ENCODE results near the gene DRAP1.

DNA sequence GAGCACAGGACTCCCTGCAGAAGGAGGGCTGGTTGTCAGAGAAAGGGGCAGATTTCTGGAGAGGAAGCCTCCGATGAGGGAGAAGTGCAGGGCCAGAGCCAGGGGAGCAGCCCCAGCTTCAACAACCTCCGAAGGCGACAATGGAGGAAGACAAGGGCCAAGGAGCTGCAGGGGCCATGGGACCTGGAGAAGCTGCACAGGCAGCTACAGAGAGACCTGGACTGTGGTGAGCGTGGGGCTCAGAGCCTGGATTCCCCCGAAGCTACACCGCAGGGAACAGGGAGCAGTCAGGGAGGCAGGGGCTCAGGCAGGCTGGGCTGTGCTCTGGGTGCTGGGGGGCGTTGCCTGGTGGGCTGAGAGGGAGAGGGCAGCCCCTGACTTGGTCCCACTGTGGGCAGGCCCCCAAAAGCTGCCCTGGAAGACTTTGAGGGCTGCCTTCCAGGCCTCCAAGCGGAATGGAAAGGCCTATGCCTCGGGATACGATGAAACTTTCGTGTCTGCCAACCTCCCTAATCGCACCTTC, 28.4 kb downstream of the DRAP1 start:
- TF ChIP-seq ZBTB7A (IDR thresholded peaks at IDR 0.05; ENCODE audit: low read depth) (no peak), CREB1 (IDR thresholded peaks at IDR 0.05; ENCODE audit: low read depth) (no peak), YY1 (IDR thresholded peaks at IDR 0.05; ENCODE audit: low read depth) (no peak), NFIC (IDR thresholded peaks at IDR 0.05) (no peak), FOXM1 (IDR thresholded peaks at IDR 0.05; ENCODE audit: borderline replicate concordance, low read depth) (no peak), EP300 (IDR thresholded peaks at IDR 0.05; ENCODE audit: borderline replicate concordance) (no peak), TAF1 (IDR thresholded peaks at IDR 0.05; ENCODE audit: low read depth) (no peak), CEBPB (IDR thresholded peaks at IDR 0.05) (no peak), EGR1 (IDR thresholded peaks at IDR 0.05) (no peak), RAD21 (IDR thresholded peaks at IDR 0.05; ENCODE audit: low read depth) (no peak), TCF12 (IDR thresholded peaks at IDR 0.05; ENCODE audit: low read depth) (no peak)
- TF ChIP-seq, protein P1, sequence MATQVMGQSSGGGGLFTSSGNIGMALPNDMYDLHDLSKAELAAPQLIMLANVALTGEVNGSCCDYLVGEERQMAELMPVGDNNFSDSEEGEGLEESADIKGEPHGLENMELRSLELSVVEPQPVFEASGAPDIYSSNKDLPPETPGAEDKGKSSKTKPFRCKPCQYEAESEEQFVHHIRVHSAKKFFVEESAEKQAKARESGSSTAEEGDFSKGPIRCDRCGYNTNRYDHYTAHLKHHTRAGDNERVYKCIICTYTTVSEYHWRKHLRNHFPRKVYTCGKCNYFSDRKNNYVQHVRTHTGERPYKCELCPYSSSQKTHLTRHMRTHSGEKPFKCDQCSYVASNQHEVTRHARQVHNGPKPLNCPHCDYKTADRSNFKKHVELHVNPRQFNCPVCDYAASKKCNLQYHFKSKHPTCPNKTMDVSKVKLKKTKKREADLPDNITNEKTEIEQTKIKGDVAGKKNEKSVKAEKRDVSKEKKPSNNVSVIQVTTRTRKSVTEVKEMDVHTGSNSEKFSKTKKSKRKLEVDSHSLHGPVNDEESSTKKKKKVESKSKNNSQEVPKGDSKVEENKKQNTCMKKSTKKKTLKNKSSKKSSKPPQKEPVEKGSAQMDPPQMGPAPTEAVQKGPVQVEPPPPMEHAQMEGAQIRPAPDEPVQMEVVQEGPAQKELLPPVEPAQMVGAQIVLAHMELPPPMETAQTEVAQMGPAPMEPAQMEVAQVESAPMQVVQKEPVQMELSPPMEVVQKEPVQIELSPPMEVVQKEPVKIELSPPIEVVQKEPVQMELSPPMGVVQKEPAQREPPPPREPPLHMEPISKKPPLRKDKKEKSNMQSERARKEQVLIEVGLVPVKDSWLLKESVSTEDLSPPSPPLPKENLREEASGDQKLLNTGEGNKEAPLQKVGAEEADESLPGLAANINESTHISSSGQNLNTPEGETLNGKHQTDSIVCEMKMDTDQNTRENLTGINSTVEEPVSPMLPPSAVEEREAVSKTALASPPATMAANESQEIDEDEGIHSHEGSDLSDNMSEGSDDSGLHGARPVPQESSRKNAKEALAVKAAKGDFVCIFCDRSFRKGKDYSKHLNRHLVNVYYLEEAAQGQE (IDR thresholded peaks at IDR 0.05; ENCODE audit: low read depth) = no peak
